NCI-H1092 (cell line): Measurements from ENCODE around the gene TTC13.

Experiments used
- DNase-seq: peaks from one replicate; lab custom pipeline; 2025; lab: John Stamatoyannopoulos, UW

TTC13 gene

DNA sequence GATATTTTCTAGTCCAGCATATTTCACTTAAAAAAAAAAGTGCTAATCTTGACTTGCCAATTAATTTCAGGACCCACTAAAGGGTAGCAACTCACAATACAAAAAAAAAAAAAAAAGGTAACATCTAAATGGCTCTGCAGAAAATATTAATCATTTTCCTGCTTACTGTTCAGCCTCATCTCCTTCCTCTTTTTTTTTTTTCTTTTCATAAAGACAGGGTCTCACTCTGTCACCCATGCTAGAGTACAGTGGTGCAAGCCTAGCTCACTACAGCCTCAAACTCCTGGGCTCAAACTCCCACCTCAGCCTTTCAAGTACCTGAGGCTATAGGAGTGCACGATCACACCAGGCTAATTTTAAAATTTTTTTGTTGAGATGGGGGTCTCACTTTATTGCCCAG is 30.4 kb downstream of the TTC13 start:
- no peak for DNase-seq

DNA sequence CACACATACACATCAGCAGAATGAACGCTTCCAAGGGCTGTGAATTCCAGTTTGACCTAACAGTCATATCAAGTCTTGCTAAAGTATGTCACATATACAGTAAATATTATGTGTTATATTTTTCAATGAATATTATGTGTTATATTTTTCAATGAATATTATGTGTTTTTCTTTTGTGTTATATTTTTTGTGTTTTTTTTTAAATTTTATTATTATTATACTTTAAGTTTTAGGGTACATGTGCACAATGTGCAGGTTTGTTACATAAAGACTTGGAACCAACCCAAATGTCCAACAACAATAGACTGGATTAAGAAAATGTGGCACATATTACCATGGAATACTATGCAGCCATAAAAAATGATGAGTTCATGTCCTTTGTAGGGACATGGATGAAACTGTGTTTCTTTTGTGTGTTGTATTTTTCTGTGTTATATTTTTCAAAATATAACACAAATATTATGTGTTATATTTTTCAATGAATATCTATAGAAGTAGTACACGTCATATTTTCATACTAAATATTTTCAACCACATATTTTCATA is 35.5 kb downstream of the TTC13 start:
- DNase-seq, result no peak

DNA sequence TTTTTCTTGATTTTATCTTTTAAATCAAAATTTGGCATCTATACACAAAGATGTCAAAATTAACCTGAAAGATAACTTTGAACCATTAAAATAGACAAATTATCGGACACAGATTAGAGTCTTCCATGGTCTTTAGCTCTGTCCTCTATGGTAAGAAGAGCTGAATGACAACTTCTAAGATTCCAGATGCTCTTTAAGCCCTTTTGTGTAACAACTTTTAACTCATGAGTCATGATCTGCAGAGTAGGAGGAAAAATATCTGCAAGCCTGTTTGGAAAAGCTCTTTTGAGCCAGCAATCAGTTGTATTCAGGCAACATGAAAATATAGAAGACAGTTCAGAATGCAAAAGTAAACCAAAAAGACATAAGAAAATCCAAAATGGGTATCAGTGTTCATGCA is 37.8 kb downstream of the TTC13 start:
- DNase-seq, result no peak

DNA sequence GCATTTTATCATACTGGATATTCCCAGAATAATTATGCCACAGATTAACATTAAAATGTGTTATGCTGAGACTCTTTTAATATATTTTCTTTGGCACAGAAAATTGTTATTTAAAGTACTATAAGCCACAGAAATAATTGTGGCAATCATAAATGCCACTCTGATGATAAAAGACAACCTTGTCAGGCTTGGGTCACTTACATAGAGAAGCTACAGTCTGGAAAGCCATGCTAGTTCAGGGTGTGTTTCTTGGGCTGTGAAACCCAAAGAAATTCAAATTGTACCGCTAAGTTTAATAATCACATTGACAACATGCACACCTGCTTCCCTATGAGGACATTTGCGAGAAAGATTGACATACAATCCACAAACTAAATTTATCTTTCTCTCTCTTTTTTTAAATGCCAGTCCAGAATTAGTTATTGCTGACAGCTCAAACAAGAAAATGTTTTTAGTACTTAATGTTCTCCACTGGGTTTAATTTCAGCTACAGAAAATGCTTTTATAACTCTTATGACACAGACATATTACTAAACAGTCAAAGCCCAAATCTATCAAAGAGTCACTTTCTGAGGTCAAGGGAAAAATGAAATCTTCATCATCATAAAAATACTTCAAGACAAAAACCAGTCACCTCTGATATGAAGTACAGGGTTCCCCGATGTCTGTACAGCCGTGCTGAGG is 38.7 kb downstream of the TTC13 start:
- no peak for DNase-seq

DNA sequence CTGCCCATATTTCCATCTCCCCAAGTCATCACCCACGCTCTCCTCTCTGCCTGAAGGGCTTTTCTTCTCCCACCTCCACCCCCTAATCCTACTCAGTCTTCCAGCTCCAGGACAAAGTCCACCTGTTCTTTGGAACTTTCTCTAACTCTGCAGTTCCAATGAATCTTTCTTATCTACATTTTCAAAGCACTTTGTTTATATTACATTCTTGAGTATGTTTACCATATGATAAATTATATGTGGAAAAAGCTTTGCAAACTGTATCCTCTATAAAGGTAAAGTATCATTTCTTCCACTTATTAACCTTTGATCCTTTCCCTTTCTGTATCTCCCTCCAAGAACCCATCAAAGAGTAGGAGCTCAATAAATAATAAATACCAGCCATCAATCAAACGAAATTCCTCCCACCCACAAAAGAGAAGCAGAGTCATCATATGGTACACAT is 39.7 kb downstream of the TTC13 start:
- DNase-seq, result no peak

DNA sequence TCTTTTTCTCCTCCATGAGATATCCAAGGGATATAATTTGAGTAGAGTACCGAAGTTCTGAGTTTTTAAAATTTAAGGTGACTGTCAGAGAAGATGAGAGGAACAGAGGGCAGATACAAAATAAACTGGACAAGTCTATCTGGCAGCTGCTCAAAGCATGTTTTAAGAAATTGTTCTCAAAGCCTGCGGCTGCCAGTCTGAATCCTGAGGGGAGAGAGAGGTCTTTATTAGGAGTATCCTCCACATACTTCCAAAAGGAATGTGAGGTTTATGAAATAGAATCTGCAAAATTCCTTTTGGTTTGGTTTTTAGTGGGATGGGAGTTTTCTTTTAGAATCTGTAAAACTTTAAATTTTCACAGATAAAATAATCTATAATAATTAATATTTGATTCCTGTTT is 41.3 kb downstream of the TTC13 start:
- no peak for DNase-seq

DNA sequence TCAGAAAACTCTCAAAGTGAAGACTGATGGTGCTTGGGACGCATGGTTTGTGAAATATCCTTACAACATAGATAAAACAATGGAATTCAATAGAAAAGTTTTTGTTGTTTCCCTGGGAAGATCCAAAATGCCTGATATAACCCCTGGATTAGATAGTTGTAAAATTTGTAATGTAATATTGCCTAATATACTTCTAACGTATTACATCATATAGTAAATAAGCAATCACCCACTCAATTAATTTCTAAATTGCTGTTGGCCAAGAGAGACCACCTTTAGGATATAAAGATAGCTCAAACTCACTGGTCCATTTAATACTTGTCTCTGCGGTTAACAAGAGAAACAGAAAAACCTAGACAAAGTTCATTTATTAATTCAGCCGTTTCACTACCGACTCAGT is 42.2 kb downstream of the TTC13 start:
- no peak for DNase-seq

DNA sequence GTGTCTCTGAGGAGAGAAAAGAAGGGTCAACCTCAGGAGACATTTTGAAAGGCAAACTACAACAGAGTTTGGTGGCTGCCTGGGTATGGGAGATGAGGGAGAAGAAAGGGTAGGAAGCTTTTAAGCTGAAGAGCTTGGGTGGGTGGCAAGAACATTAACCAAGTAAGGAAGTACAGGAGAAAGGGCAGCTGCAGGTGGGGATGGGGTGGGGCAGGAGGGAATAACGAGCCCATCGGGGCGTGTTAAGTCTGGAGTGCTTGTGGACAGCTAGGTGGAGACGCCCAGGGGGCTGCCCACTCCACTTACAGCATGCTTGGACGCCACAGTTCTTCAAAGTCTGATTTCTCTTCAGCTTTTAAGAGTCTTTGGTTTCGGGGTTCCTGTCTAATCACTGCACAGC is 42.8 kb downstream of the TTC13 start:
- no peak for DNase-seq

DNA sequence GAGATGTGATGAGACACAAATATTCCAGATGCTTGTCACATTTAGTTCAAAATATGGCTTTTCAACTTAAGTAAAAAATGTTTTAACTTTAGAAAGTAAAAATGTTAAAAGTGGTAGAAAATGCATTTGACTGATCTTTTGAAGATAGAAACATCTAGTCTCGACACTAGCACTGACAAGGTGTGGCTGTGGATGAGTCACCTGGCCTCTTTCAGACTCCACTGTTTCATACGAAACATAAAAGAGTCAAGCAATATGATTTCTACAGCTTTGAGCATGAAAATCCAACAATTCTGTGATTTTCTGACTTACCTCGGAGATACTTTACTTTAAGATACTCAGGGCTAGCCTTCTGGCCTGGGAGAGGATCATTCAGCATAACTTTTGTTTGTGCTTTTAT is 47.7 kb downstream of the TTC13 start:
- no peak for DNase-seq

DNA sequence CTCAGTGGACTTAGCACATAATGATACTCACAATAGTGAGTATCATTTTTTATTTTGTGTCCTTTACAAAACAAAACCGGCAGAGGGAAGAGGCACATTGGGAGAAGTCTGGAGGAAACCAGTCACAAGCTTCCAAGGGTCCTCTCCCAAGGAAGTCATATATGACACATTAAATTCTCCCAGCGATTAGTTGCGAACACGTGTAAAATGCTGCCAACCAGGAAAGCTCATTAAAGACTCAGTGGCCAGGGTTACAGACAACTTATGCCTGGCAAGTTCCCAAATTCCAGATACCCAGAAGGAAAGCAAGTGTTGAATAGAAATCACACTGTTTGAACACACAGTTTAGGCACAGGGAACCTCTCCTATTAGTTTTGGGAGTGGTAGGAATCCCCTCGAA is 52.5 kb downstream of the TTC13 start:
- DNase-seq, result no peak

DNA sequence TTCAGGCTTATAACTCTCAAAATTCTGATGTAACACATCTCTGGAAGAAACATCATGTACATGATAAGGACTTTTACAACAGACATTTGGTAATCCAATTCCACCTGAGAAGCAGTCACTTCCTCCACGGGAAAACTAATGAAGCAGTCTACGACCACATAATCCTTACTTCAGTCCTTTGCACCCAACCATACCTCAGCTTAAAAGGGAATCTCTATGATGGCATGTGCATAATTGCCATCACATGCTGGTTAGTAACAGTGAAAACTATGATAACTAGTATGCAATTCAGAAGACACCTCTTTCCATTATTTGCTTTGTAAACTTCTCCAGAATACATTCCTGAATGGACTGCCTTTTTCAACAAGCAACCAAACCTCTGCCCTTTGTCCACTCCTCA is 53.1 kb downstream of the TTC13 start:
- DNase-seq, result no peak

DNA sequence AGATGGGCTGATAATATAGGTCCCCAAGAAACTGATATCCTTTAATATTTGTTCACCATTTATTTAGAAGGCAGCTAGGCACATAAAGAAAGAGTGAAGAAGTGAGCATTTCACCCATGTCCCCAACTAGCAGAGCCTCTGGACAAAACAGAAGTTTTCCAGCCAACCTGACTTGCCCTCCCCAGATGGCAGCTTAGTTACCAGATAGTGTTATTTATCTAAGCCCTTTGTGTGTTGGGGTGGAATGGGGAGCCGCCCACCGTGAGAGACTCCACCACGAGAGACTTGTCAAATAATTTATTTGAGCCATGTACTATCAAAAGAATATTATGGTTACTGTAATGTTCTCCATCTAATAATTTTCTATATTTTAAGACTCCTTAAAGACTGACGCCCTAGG is 55.5 kb downstream of the TTC13 start:
- DNase-seq, result no peak

DNA sequence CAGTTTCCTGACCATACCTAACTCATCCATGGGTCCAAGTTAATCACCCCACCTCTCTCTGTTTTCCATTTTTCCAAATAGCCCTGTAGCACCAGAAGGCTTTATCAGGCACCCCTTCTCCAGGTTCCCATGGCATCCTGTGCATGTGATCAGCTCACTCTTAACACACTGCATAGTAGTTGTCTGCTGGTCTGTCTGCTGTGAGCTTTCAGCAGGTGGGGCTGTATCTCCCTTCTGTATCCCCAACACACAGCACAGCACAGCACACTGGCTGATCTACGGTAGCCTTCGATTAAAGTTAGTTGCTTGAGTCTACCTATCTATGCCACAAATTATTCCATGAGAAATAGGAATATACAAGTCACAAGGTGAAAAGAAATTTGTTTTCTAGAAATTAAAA is 56.0 kb downstream of the TTC13 start:
- no peak for DNase-seq

DNA sequence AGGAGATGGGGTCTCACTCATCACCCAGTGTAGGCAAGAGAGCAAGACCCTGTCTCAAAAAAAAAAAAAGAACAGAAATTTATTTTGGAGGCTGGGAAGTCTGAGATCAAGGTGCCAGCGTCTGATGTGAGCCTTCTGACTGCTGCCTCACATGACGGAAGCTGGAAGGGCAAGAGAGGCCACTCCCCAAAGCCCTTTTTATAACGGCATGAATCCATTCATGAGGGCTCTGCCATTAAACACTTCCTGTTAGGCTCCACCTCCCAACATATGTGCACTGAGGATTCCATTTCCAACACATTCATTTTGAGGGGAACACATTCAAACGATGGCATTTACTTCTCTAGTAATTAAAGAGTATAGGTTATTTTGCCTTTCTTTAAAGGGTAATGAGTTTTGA is 59.5 kb downstream of the TTC13 start:
- DNase-seq, result no peak

DNA sequence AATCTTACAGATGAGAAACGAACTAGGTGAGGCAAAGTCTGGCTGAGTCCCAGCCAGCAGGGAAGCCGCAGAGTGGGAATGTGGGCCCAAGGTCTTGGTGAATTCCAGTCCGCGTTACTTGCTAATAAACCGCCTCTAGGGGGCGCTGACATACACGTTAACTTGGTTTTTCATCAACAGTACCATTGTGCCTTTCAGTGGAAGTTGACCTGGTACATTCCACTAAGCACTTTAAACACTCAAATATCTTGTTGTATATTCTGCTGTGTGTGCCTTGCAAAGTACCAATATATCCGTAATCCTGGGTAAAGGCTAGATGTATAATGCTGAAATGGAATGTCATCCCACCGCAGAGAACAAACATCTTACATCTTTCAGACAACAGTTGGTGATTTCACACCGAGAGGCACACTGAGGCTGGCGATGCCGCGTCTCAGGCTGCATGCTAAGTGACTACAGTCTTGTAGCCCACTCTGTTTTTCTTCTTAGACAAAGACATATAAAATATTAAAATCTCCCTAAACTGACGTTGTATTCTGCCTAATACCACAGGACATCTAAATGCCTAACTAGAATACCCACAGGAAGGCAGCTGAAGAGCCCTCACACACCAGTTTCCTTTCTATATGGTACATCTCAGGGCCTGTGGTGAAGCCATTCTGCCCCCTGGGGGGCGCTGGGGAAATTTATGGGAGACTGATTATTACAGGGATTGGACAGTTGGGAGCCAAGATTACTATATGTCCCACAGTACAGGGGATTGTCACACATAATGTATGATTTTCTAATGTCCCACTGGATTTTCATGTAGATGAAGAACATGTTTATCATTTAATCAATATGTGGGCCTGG is 61.2 kb downstream of the TTC13 start:
- peak; percentile 77 for DNase-seq

DNA sequence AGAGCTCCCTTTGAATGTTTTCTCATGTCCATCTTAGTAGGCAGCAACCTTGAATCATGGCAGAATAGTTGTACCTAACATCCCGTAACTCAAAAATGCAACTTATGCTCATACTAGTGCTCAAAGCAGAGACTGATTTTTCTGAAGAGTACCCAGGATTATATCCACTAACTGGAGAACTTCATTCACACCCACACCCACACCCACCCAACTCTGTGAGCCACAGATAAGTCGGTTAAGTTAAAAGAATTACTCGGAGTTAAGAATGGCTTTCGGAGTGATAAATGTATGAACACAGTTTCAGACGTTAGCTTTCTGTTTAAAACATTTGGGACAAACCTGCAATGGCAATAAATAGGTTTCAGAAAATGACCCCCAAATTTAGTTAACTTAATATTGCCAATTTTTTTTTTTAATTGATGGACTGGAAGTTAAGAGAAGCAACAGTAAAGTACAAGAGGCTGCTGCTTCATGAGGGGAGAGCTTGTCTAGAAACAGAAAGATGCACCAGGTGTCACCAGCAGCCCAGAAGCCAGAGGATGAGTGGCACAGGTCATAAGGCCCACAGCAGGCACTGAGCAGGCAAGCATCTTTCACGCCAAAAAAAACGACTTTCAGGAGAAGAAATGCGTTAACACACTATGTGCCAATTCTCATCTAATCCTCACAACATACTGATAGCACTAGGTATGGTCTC is 61.9 kb downstream of the TTC13 start:
- no peak for DNase-seq

DNA sequence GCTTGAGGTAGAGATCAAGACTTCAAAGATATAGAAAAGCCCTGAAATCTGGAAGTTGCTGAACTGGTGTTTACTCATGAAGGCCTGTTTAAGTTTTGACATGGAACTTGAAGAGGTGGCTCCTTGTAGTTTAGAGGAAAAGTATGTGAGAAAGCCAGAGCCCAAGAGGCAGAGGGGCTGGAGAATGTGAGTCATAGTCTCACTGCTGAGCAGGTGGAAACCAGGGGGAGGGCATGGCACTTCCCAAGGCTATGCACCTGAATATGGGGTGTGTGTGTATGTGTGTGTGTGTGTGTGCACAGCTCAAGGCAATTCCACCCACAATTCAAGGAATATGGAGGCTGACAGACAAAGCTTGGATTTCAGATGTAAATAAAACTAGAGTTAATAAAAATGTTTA is 63.6 kb downstream of the TTC13 start:
- no peak for DNase-seq

DNA sequence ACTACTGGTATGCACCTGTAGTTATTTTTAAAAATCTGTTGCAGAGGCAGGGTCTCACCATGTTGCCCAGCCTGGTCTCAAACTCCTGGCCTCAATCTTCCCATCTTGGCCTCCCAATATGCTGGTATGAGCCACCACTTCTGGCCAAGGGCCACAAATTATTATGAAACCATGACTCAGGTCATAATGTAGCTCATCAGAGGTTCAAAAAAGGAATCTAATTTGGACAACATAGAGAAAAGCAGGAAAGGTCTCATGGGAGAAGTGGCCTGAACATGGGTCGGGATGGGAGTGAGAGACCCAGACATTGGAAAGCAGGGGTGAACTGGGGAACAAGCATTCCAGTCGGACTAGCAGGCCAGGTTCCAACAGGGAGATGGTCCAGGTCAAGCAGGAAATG is 65.2 kb downstream of the TTC13 start:
- DNase-seq, result no peak

DNA sequence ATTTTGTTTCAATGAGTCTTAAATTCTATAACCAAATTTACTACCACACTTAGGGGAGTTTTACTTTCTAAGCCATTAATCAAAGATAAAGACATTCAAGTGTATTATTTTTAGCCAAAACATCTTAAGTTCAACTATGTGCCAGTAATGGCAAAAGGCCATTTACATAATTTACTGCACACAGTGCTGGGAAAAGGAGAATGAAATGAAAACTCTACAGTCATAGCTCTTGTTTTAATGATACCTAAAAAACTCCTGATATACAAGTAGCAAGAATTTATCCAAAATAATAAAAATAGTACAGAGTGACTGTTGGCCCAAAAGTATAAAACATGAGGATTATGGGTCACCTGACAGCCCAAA is 67.9 kb downstream of the TTC13 start:
- no peak for DNase-seq

DNA sequence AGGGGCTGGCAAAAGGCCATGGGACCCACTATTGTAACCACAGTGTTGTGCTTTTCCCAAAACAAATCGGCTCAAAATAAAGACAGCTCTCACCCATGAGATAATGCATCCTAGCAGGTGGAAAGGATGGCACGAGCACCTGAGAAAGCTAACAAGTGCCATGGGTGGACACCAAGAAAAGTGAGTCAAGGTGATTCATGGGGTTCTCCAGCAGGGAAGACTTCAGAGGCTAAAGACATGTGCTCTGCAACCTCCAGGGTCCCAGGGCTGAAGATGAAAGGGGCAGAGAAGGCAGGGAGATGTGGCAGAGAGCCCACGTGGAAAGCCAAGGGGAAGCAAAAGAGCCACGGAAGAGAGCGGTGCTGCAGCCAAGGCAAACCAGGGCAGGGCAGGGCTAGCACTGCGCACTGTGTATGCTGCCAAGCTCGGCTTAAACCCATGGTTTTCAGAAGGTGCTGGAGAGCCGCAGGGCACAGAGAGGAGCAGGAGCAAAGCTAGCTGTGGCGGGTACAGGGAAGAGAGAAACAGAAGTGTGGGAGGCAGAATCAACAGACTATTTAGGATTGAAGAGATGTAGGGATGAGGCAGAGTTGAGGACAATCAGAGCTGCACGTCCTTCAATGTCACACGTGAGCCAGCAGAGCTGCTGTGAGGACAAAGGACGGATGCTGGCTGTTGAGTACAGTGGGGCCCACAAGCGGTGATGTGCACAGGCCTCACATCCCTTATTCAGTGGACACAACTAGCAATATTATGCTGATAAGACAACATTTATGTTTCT is 68.5 kb downstream of the TTC13 start:
- no peak for DNase-seq

DNA sequence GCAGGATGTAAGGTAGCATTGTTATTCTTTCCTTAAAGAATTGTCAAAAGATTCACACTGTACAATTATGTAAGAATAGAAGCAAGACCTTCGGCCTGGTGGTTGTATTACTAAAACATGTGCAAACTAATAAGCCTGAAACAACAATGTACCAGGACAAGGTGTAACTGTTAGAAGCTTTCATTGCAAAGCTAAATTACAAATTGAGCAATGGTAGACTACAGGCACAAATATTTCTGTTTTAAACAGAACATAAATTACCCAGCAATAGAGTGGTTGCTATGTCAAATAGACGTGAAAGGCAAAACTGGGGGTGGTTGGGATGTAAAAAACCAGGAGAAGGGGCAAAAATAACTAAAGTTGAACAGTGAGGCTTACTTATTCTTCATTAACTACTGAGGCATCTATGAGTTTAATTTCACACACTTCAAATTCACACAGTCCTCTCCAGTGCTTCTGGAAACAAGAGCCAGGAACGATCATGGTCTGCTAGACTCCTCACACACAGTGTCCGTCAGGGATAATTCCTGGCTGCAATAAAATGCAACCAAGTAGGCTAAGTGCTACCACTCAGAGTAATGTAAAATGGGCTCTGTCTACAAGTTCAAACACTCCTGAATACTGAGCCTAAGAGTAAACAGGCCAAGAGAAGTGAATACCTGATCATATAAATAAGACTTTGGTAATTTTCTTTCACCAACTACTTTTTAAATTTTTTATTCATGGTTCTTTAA is 71.0 kb downstream of the TTC13 start:
- no peak for DNase-seq
